Right renal cortex interstitium (tissue), 3 donors: Measurements from ENCODE around the gene ESPN. TPM values are rescaled to one million over a fixed set of nuclear protein-coding genes. Genes with fewer than 3 reads are reported as not detected.

Source experiments
- DNase-seq, 3 donors: peaks; one replicate each; pipeline ENCODE4 v3.0.0-alpha.2; 2013; ENCODE audit warnings: low read depth in 3 of 3, low spot score in 2 of 3
- polyA plus RNA-seq, 3 donors: library from polyadenylated mRNA; unstranded; fragments of 120-200 nt; gene quantifications; one replicate each; pipeline ENCODE4 v1.2.1, GENCODE V29; 2013; ENCODE audit not compliant: insufficient read length in 3 of 3

The ESPN gene
- polyA plus RNA-seq, 3 donors = 10.4 to 14.4 (median 12.2) TPM

DNA sequence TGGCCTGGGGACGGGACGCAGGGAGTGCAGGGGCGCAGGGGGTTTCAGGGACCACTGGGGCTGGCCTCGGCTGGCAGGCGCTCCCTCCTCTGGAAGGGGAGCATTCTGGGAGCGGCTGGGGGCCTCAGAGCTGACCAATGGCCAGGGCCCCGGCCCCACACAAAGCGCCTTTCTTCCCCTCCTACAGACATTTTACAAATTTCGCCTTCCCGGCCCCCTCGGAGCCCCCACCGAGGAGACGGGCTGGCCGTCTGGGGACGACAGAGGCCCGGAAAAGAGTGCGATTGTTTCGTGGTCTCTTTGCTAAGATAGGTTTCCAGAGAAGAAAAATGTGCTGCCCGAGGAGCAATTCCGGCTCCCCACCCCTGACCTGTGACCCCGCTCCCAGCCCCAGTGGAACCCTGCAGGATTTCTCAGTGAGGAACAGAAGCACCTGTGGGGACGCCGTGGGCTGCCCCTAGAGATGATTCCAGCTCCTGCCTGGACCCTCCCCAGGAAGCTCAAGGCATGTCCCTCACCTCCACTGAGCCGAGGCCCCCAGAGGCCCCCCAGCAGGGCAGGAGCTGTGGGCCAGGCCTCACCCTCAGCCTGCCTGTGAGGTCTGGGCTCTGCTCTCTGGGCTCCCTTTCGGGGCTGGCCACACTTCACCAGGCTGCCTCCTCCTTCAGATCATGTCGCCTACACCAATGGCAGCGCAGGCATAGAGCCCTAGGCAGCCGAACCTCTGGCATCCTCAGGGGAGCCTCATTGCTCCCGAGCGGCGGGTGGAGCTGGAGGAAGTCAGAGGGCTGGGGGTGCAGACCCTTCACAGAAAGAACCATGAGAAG is 81.8 kb downstream of the ESPN start:
- no peak for DNase-seq

DNA sequence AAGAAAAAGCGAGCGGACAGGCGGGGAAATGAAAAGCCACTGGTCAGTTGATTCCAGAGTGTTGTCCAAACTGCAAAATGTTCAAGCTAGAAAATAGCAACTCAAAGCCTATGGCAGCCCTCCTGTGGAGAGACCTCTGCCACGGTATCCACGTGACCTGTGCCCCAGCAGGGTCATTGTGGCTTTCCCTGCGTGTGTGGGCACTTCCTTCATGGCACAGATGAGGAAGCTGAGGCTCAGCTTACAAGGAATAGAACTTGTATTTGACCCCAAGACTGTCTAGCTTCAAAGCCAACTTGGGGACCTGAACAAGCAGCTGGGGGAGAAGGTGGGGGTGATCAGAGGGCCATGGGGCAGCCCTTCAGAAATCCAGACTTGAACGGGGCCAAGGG is 82.5 kb downstream of the ESPN start:
- DNase-seq = no peak

DNA sequence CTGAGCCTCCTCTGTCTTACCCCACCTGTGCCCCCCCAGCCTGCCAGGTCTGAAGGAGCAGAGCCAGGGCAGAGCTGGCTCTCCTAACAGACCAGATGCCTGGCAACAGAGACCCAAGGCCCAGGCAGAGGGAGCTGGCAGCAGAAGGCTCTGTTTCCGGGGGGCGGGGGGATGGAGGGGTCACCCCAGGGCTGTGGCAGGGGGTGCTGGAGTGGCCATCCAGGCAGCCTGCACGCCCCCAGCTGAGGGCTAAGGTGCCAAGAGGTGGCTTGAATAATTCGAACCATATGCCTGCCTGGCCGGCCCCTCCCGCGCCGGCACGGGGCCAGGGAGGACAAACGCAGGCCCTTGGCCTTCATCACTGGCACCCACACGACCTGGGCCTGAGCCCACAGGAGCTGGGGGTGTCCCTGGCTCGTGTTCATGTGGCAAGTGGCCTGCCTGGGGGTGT is 82.9 kb downstream of the ESPN start:
- DNase-seq = no peak

GRCh38 chr1:6508154-6508815 is 83.7 kb downstream of the ESPN start:
- no peak for DNase-seq

DNA sequence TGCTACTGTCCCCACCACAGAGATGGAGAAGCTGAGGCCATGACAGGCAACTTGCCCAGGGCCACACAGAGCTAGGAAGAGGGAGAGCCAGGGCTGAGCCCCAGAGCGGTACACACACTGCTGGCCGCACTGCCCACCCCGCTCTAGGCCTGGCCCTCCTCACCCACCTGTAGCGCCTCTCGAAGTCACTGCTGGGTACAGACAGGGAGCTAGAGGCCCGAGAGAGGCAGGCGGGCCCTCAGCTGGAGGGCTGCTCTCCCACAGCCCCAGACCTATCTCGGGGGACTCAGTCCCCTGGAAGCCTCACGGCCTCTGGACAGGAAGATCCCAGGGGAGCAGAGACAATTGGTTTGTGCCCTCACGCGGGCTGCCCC is 84.2 kb downstream of the ESPN start:
- no peak for DNase-seq

- no peak for DNase-seq
These were observed 84.8 kb downstream of the ESPN start for GRCh38 chr1:6509220-6509918.

DNA sequence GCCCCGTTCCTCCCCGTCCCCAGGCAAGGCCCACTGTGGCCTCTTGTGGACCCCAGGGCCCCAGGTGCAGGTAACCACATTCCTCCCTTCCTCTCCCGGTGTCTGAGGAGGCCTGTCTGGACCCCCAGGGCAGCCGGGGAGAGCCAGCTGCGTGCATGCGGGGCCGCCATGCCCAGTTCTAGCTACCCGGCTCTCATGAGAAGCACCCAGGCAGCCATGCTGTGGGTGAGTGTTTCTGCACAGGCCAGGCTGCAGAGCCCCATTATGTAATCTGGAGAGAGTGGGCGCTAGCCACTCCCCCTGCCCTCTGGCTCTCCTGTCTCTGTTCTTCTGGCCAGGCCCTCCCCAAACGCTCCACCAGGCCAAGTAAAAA is 85.3 kb downstream of the ESPN start:
- DNase-seq = no peak

- no peak for DNase-seq
These were observed 85.9 kb downstream of the ESPN start for GRCh38 chr1:6510493-6510892.

Other genes starting within 250 kb of the ESPN start
- under 1 TPM; 0.35 to 0.39 (median 0.37) TPM for gene CHD5, start 244.5 kb upstream of the ESPN start, polyA plus RNA-seq
- 100 to 1,000 TPM; 624 to 731 (median 653) TPM for gene RPL22, start 225.2 kb upstream of the ESPN start, polyA plus RNA-seq
- gene RNF207, start 218.7 kb upstream of the ESPN start, polyA plus RNA-seq = 10 to 100 TPM; 14.3 to 19.9 (median 17.7) TPM
- 10 to 100 TPM; 58.8 to 60.9 (median 60.7) TPM for gene ICMT, start 188.8 kb upstream of the ESPN start, polyA plus RNA-seq
- not detected for gene HES3, start 180.6 kb upstream of the ESPN start, polyA plus RNA-seq
- gene GPR153, start 163.7 kb upstream of the ESPN start, polyA plus RNA-seq = 1 to 10 TPM; 5.8 to 6.8 (median 6.5) TPM
- 10 to 100 TPM; 29.3 to 36.1 (median 30.4) TPM for gene ACOT7, start 31.0 kb upstream of the ESPN start, polyA plus RNA-seq
- gene HES2, start 4.9 kb upstream of the ESPN start, polyA plus RNA-seq = under 1 TPM; 0.14 to 0.42 (median 0.34) TPM
- gene TNFRSF25, start 41.4 kb downstream of the ESPN start, polyA plus RNA-seq = 1 to 10 TPM; 7.0 to 9.2 (median 8.6) TPM
- gene PLEKHG5, start 66.9 kb downstream of the ESPN start, polyA plus RNA-seq = 10 to 100 TPM in 2 of 3 donors, 1 to 10 TPM in 1; 9.1 to 11.1 (median 10.2) TPM
- 10 to 100 TPM; 14.8 to 15.9 (median 15.1) TPM for gene NOL9, start 129.7 kb downstream of the ESPN start, polyA plus RNA-seq
- under 1 TPM in 2 of 3 donors, not detected in 1; 0.08 to 0.17 TPM for gene TAS1R1, start 130.5 kb downstream of the ESPN start, polyA plus RNA-seq
- gene ZBTB48, start 155.2 kb downstream of the ESPN start, polyA plus RNA-seq = 10 to 100 TPM; 24.0 to 28.5 (median 26.6) TPM
- gene KLHL21, start 178.1 kb downstream of the ESPN start, polyA plus RNA-seq = 10 to 100 TPM; 12.3 to 14.5 (median 13.2) TPM
- 10 to 100 TPM; 23.5 to 25.0 (median 23.6) TPM for gene PHF13, start 189.0 kb downstream of the ESPN start, polyA plus RNA-seq
- 10 to 100 TPM; 16.7 to 18.4 (median 16.8) TPM for gene THAP3, start 200.1 kb downstream of the ESPN start, polyA plus RNA-seq